Esophagus squamous epithelium (tissue), 4 donors: ENCODE data around the gene WDR74.

Source experiments
- POLR2A ChIP-seq, 4 donors: fragments of 450-650 bp; IDR thresholded peaks; one replicate each; pipeline ENCODE4 v1.6.1; 2017; ENCODE audit warnings: antibody characterized with exemption in 4 of 4, mild to moderate bottlenecking in 4 of 4, moderate library complexity in 3 of 4
- TF ChIP-seq, protein P1 (sequence below), 6 experiments: fragments of 450-650 bp in 4 of 6; fragments of 200-600 bp in 2 of 6; sonication (generic) in 2 of 6; IDR thresholded peaks; one replicate each; pipeline ENCODE4 v1.5.1; 2016 to 2019; ENCODE audit warnings: antibody characterized with exemption in 6 of 6, mild to moderate bottlenecking in 4 of 6, moderate library complexity in 4 of 6

DNA sequence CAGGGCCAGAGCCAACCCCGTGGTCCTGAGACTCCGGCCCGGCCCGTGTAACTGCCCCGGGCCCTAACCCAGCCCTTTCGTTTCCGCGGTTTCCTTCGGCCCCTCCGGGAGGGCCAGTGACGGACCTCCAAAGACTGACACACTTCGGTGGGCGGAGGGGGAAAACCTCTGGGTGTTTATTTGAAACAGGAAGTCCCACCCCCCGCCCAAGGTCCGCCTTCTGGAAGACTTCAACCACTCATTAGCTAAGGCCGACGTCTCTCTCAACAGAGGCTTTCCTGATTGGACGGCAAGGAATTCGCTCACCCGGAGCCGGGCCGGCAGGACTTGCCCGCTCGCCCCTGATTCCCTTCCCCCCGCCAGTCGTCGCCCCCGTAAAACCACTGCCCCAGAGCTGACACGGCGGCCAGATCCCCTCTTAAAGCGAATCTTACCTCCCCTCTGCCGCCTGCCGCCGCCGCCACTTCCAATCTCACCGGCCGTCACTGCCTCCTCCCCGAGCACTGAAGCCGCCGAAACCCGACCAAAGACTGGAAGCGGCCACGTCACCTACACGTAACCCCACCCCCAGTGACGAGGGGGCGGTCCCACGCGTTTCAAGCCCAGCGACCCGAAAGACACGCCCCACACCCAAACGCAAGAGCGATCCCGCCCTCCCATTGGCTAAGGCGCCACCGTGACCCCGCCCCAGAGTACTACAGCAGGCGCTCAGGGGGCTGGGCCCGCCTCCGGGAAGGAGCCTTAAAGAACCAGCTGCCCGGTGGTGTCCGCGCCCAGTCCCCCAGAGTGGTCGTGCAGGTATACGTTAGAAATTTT, 7.7 kb downstream of the WDR74 start, which contains the start of gene STX5:
- TF ChIP-seq, protein P1, sequence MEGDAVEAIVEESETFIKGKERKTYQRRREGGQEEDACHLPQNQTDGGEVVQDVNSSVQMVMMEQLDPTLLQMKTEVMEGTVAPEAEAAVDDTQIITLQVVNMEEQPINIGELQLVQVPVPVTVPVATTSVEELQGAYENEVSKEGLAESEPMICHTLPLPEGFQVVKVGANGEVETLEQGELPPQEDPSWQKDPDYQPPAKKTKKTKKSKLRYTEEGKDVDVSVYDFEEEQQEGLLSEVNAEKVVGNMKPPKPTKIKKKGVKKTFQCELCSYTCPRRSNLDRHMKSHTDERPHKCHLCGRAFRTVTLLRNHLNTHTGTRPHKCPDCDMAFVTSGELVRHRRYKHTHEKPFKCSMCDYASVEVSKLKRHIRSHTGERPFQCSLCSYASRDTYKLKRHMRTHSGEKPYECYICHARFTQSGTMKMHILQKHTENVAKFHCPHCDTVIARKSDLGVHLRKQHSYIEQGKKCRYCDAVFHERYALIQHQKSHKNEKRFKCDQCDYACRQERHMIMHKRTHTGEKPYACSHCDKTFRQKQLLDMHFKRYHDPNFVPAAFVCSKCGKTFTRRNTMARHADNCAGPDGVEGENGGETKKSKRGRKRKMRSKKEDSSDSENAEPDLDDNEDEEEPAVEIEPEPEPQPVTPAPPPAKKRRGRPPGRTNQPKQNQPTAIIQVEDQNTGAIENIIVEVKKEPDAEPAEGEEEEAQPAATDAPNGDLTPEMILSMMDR (IDR thresholded peaks at IDR 0.05), result peak in 1 of 6 experiments; percentile 2
- peak in 3 of 4 donors; percentile 59 to 92 (median 87) for TF ChIP-seq POLR2A (IDR thresholded peaks at IDR 0.05)
